ENCODE data around the gene ULK4.

DNA sequence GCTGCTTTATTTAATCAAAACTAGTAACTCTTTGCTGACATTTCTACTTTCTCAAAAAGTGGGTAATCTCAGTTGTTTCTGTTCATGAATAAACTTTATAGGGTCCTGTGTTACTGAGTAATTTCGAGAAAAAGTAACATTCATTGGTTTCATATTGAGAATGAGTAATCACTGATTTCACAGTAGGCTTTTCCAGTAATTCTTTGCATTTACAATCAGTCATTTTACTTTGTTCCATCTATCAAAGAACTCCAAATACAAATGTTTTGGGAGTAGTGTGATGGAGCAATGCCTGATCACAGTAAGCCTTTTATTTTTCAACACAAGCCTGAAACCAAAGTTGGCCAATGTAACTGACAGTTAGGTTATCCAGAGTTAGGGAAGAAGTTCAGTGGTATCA, 353.6 kb downstream of the ULK4 start:
- TF ChIP-seq SMC3 (IDR thresholded peaks at IDR 0.05; ENCODE audit: low read depth, low read length) (no peak), CTCF (conservative IDR thresholded peaks at IDR 0.05; ENCODE audit: low read depth, low read length) (no peak), MAZ (IDR thresholded peaks at IDR 0.05; ENCODE audit: borderline replicate concordance, low read depth, low read length) (no peak), RAD21 (IDR thresholded peaks at IDR 0.05; ENCODE audit: low read length) (no peak), BHLHE40 (IDR thresholded peaks at IDR 0.05; ENCODE audit: low read depth, low read length) (no peak), POLR2A (IDR thresholded peaks at IDR 0.05; ENCODE audit: low read depth, low read length) (no peak), RFX5 (IDR thresholded peaks at IDR 0.05; ENCODE audit: low read depth, low read length) (no peak), MXI1 (IDR thresholded peaks at IDR 0.05; ENCODE audit: borderline replicate concordance, low read depth, low read length) (no peak), ELK1 (IDR thresholded peaks at IDR 0.05; ENCODE audit: borderline replicate concordance, low read depth, low read length) (no peak)
- TF ChIP-seq, protein P1, sequence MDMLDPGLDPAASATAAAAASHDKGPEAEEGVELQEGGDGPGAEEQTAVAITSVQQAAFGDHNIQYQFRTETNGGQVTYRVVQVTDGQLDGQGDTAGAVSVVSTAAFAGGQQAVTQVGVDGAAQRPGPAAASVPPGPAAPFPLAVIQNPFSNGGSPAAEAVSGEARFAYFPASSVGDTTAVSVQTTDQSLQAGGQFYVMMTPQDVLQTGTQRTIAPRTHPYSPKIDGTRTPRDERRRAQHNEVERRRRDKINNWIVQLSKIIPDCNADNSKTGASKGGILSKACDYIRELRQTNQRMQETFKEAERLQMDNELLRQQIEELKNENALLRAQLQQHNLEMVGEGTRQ (IDR thresholded peaks at IDR 0.05; ENCODE audit: low read depth, low read length): no peak
